Epidermal melanocyte (primary cell): Measurements from ENCODE around the gene COQ2.
"Not testable (repeated sequence)": the region's sequence is repeated elsewhere in the genome, so short reads cannot be mapped to it uniquely, and the experiment has no call there.

ENCODE experiments used
- DNase-seq: peaks from one replicate; pipeline ENCODE4 v3.0.0; 2011; ENCODE audit warnings: low spot score; ENCODE audit not compliant: insufficient read length

COQ2 gene, protein sequence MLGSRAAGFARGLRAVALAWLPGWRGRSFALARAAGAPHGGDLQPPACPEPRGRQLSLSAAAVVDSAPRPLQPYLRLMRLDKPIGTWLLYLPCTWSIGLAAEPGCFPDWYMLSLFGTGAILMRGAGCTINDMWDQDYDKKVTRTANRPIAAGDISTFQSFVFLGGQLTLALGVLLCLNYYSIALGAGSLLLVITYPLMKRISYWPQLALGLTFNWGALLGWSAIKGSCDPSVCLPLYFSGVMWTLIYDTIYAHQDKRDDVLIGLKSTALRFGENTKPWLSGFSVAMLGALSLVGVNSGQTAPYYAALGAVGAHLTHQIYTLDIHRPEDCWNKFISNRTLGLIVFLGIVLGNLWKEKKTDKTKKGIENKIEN

DNA sequence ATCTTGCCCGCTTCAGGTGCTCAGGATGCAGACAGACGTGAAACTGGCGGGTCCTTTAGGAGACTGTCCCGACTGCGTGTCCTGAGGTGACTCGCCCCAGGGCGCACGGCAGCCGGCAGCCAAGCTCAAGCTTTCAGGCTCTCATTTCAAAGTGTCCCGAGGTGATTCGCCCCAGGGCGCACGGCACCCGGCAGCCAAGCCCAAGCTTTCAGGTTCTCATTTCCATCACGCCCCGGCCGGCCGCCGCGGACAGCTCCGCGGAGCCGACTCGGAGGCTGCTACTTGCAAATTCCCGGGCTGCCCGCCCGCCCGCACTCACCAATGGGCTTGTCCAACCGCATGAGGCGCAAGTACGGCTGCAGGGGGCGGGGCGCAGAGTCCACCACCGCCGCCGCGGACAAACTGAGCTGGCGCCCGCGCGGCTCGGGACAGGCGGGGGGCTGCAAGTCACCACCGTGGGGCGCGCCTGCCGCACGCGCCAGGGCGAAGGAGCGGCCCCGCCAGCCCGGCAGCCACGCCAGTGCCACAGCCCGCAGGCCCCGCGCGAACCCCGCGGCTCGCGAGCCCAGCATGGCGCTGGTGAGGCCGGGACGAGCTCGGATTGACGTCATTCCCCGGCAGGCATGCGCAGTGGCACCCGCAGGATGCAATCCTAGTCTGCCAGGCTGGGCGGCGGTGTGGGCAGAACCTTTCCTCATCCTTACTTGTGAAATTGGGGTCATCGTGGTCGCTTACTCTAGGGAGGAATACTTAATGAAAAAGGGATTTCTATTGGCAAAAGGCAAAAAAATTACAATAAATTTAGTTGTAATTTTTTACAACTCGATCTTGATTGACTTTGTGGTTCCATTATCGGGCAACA, at the start of gene COQ2:
TSS of gene COQ2 (minus strand) at position 606 of the 862 bp plus-strand sequence. CDS start at position 572, 34 bp downstream.
- DNase-seq: peak; percentile 97

DNA sequence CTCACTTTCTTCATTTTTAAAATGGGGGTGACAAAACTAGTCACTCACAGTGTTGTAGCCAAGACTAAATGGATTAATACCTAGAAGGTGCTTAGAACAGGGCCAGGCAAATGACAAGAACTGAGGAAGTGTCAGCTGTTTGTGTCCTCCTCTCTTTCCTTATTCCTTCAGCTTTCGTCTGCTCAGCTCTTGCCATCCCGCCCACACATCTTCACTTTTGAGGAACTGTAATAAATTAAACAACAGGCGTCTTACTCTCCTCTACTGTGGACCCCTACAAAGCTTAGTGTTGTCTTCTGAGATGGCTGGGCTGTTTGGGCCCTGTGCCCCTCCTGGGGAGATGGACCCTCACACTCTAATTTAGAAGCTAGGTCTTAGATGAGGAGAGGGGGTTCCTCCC, 47.4 kb upstream of the COQ2 start:
- no peak for DNase-seq

DNA sequence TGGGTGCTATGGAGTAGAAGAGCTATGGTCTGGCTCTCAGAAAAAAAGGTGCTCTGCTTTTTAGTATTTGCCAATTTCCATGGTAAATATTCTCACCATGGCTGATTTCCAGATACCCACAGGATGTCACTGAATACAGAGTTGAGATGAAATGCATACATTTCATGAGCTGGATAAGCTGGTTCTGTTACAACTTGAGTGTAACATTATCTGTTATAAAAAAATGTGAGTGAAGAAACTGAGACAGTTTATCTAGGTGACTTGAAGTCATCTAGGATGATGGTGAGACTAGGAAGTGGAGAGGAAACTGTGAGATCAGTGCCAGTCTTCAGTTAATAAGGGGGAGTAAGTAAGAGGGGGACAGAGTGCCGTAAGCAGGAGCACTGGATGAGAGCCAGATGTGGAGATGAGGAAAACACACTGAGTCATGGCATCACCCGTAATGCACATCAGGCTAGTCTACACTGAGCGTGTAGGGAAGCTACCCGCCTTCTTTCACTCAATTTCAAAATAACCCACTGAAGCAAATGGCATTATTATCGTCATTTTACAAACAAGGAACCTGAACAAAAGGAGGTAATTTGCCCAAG, 45.0 kb upstream of the COQ2 start:
- DNase-seq: no peak

DNA sequence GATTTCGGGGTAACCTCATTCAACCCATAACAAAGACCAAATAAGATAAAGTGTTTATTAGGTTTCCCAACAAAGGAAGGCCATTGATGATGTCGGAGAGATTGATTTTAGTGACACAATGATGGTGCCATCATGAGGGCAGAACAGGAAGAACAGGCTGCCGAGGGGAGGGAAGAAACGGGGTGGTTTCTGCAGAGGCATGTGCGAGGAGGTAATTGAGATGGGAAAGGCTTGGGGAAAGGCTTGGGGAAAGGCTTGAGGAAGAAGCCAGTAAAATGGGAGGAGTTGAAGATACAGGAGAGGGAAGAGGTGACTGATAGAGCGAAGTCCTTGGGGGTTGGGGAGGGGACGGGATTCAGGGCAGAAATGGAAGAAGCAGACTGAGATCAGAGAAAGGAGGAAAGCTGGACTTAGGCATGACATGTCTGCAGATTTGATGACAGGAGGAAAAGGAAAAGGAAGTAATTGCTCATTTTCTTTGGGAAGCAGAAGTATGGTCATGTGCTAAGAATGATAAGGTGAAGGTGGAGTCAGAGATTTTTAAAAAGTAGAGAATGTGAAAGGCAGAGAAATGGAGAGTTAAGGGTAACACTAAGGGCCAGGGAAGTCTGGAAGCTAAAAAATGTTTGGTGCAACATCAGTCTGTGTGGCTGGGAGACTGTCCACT, 44.1 kb upstream of the COQ2 start:
- no peak for DNase-seq

DNA sequence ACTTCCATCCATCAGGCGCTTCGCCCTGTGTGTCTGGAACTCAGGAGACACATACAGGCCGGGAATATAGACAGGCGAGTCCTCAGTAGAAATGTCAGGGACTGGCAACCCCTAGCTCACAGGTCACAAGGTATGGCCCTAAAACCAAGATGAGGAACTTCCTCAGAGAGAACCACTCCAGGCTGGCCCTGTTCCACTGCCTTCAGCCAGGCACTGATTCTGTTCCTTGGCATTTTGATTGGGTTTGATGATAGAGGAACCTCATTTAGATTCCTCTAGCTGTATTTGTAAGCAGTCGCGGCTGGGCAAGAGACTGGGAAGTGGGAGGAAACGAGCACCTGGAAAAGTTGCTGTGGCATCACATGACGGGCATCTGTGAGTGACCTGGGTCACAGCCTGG, 41.9 kb upstream of the COQ2 start:
- DNase-seq: no peak

DNA sequence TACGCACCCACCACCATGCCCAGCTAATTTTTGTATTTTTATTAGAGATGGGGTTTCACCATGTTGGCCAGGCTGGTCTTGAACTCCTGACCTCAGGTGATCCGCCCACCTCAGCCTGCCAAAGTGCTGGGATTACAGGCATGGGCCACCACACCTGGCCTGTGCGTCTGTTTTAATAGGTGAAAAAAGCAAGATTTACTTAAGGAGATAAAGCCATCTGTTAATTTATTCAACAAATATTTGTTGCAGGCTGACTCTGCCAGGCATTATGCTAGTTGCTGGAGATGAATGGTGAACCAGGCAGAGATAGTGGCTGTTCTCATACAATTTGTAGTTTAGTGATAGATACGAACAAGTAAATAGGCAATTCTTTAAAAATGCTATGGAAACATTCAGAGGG, 40.7 kb upstream of the COQ2 start:
- DNase-seq: not testable (repeated sequence)

DNA sequence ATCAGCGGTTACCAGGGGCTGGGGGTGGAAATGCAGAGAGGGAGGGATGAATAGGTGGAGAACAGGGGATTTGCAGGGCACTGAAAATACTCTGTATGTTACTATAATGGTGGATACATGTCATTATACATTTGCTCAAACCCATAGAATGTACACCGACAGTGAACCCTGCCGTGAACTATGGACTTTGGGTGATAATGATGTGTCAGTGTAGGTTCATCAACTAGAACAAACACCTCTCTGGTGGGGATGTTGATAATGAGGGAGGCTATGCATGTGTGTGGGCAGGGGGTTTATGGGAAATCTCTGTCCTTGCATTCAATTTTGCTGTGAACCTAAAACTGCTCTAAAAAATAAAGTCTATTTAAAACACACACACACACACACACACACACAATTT, 38.5 kb upstream of the COQ2 start:
- no peak for DNase-seq

DNA sequence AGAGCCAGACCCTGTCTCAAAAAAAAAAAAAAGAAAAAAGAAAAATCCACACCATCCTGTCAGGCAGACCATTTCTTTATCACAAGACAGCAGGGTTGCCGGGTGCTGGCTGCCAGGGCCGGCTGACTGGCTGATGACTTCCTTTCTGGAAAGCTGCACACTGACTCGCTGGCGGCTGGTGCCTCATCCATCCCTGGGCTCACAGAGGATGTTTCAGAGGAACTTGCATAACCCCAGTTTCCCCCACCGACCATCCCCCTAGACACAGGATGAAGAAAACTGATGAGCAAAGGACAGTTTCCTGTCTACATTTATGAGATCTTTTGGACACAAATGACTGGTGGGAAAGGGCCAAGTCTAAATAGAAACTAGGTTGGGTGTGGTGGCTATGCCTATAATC, 36.0 kb upstream of the COQ2 start:
- no peak for DNase-seq

DNA sequence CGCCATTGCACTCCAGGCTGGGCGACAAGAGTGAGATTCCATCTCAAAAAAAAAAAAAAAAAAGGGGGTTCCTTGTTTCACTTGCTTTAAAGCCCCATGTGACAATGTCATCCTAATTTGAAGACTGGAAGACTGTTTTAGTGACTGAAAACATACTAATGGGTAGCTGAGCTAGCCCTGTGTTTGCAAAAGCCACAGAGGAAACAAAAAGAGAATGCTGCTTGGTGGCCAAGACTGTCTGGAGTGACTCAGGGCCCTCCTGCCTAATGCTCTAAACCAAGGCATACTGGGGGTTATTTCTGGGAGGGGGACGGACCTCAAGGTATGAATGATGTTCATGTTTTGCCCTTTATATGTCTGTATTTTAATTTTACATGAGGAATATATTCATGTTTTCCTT, 34.1 kb upstream of the COQ2 start:
- DNase-seq: no peak

DNA sequence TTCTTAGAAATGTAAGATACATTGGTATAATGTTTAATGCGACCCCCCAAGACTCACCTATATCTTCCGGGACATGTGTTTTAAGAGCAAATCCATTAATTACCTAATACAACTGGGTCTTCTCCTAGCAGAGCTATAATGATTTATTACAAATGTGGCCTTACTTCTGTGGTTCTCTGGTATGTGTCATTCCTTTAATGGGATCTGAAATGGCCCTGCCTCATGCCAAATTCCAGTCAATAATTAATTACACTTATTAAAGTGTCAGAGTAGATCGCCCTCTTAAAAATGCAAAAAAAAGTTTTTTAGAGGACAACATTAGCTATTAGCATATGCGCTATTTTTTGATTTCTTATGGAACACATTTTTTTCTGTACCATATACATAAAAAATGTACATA, 33.1 kb upstream of the COQ2 start:
- no peak for DNase-seq

DNA sequence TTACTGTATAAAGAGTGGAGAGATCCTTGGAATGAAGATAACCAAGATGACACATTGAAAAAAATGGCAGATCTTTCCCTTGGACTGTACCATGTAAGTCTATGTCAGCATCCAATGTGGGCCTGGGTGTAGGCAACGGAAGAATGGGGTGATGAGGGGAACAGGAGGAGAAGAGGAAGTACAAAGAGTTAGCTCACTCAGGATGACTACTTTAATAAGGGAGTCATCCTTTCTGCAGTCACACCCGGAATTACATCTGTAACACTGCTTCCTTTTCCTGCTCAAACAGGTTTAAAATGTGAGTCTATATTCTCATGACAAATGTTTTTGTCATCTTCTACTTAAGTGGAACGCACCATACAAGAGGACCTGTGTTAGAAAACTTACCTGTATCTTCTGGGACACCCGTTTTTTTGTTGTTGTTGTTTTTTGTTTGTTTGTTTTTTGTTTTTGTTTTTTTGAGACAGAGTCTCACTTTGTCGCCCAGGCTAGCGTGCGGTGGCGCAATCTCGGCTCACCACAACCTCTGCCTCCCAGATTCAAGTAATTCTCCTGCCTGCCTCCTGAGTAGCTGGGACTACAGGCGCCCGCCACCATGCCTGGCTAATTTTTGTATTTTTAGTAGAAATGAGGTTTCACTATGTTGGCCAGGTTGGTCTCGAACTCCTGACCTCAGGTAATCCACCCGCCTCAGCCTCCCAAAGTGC, 32.0 kb upstream of the COQ2 start:
- no peak for DNase-seq

DNA sequence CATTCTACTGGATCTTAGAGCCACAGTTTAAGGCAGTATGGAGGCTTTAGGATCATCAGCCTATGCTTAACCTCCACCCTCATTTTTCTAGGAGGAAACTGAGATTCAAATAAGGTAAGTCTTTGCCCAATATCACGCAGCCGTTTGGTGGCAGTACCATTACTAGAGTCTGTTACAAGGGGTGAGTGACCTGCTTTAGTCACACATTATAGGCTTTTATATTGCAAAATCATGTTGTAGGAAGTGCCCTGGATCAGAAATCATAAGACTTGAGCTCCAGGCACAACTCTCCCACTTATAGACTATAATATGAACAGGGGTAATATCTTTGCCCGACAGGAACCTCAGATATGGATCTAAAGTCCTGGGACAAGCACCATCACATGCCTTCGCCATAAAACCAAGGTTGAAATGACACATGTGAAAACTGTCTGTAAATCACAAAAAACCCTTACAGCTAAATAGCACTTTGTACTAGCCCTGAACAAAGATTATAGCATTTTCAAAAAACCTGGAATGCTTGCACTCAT, 30.8 kb upstream of the COQ2 start:
- no peak for DNase-seq

DNA sequence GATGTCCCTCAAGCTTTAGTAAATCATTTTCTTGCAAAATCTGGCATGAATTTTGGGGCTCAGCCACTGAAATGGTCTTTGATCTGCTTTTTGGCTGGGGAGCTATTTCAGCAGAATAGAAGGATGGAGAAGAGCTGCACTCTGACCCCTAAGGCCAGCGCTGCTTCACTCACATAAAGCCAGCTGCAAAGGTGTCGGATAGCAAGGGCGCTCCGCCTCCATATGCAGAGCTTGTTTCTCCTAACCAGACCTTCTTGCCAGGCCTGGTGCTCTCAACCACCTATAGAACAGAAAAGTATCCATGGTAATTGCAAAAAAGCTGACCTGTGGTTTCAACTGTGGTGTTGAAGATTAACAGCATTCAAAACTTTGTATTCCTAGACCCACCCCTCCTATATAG, 24.1 kb upstream of the COQ2 start:
- no peak for DNase-seq

DNA sequence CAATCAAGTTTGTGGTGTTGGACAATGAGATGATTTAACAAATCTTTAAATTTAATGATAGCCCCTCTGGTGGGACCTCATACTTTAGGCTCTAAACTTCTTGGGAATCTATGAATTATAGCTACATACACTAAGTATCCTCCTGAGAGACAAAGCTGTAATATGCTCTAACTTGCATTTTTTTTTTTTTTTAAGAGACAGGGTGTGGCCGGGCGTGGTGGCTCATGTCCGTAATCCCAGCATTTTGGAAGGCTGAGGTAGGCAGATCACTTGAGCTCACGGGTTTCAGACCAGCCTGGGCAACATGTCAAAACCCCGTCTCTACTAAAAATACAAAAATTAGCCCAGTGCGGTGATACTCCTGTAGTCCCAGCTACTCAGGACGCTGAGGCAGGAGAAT, 23.3 kb upstream of the COQ2 start:
- no peak for DNase-seq

DNA sequence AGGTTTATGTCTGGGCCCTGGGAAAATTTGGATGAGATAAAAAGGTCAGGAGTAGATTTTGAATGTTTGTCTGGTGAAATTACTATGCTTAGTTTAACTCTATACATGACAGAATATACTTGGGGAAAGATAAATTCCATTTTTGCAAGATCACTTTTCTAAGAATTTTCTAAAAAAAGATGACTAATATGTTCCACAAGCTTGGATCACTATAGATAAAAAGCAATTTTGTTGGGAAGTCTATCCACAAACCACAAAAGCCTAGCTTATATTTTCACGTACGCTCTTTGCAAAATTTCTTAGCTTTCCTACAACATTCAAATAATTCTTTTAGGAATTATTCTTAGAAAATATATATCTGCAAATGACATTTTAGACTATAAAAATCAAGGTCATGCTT, 20.6 kb upstream of the COQ2 start:
- no peak for DNase-seq

DNA sequence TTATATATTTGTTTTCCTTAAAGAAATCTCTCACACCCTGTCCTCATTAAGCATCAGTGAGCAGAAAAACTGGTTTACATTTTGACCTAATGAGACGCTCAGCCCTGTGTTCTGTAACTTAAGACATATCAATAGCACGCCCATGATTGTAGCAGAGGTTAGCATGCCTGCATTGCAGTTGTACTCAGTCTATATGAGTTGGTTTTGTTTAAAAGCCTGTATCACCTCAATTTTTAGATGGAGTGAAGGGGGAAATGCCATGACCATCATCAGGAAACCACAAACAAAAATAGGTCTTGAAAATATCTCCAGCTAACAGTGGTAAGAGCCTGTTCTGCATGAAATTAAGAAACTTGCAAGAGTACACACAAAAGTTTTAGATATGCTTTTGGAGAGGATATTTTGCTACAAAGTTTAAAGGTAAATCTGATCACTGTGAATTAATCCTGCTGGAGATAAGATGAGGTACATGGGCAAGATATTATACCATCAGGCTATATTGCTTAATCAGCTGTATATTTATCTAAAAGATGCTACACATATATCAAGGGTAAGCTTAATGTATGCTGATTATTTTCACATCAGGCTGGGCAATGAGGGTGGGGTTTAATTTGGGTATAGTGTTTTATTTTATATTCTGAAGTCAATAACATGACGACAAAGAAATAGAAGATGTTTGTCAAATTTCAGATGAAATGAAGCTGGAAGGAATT, 13.1 kb upstream of the COQ2 start:
- DNase-seq: no peak

DNA sequence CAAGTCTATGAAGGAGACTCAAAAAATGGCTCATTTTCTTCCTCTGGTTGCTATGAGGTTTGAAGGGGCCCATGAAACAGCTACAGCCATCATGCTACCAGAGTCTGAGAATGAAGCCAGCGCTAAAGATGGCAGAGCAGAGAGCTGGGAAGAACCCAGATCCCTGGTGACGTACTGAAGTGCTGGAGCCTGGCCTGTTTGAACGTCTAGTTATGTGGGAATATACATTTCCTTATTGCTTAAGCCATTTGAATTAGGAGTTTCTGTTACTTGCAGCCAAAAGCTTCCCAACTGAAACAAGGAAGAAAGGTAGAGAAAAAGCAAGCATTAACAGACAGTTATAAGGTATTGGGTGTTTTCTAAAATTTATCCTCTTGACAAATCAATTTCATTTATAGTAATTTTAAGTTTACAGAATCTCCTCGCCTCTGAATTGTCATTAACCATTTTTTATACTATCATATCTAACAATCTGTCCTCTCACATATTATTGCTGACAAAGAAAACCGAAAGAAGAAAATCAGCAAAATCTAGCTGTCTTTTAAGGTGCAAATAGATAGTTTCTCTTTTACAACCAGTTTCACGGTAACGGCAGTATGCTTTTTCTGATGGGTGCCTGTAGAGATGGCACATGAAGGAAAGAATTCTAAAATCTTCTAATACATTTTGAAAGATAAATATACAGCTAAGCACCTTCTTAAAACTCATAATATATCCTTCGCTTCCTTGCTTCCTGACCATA, 8.9 kb upstream of the COQ2 start:
- DNase-seq: no peak

DNA sequence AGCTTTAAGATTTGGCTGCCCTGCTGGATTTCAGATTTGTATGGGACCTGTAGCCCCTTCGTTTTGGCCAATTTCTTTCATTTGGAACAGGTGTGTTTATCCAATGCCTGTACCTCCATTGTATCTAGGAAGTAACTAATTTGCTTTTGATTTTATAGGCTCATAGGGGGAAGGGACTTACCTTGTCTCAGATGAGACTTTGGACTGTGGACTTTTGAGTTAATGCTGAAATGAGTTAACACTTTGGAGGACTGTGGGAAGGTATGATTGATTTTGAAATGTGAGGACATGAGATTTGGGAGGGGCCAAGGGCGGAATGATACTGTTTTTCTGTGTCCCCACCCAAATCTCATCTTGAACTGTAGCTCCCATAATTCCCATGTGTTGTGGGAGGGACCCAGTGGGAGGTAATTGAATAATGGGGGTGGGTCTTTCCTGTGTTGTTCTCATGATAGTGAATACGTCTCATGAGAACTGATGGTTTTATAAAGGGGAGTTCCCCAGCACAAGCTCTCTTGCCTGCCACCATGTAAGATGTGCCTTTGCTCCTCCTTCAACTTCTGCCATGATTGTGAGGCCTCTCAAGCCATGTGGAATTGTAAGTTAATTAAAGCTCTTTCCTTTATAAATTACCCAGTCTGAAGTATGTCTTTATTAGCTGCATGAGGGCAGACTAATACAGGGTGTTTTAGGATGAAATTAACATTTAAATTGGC, 5.6 kb upstream of the COQ2 start:
- not testable (repeated sequence) for DNase-seq

DNA sequence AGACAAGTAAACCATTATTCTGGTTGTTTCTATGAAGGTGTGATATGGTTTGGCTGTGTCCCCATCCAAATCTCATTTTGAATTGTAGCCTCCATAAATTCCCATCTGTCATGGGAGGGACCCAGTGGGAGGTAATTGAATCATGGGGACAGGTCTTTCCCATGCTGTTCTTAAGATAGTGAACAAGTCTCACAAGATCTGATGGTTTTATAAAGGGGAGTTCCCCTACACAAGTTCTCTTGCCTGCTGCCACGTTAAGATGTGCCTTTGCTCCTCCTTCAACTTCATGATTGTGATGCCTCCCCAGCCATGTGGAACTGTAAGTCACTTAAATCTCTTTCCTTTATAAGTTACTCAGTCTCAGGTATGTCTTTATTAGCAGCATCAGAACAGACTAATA, 3.8 kb upstream of the COQ2 start:
- DNase-seq: not testable (repeated sequence)
